ENCODE results near the gene EIF3L.
A peak's percentile ranks its signal among the peaks of the same experiment; 100 is the strongest.
"Not testable (repeated sequence)": the region's sequence is repeated elsewhere in the genome, so short reads cannot be mapped to it uniquely, and the experiment has no call there.

The EIF3L gene

GRCh38 chr22:37849089-37849751 lies at the start of gene EIF3L:
Gene EIF3L (plus strand): TSS chr22:37849419. CDS start chr22:37849450, 31 bp downstream.
- DNase-seq = peak; percentile 84

GRCh38 chr22:37799979-37800378 lies 49.2 kb upstream of the EIF3L start:
- not testable (repeated sequence) for DNase-seq

GRCh38 chr22:37801946-37802309 lies 47.3 kb upstream of the EIF3L start:
- DNase-seq = no peak

- no peak for DNase-seq
These were observed 46.7 kb upstream of the EIF3L start for GRCh38 chr22:37802310-37803194.

GRCh38 chr22:37803195-37803638 lies 46.0 kb upstream of the EIF3L start:
- DNase-seq = no peak

- no peak for DNase-seq
These were observed 45.4 kb upstream of the EIF3L start for GRCh38 chr22:37803639-37804351.

- DNase-seq = no peak
These were observed 44.8 kb upstream of the EIF3L start for GRCh38 chr22:37804352-37804880.

- DNase-seq = peak; percentile 54
These were observed 44.1 kb upstream of the EIF3L start for GRCh38 chr22:37804881-37805809.

GRCh38 chr22:37805810-37806277 lies 43.4 kb upstream of the EIF3L start:
- no peak for DNase-seq

- no peak for DNase-seq
These were observed 42.5 kb upstream of the EIF3L start for GRCh38 chr22:37806409-37807333.

- DNase-seq = peak; percentile 85
These were observed 41.6 kb upstream of the EIF3L start, which contains the start of gene GCAT for GRCh38 chr22:37807410-37808293. Gene GCAT (plus strand): TSS chr22:37807934. CDS start chr22:37807968, 34 bp downstream.

GRCh38 chr22:37808294-37808657 lies 40.9 kb upstream of the EIF3L start:
- no peak for DNase-seq

- no peak for DNase-seq
These were observed 39.4 kb upstream of the EIF3L start for GRCh38 chr22:37809672-37810333.

- DNase-seq = no peak
These were observed 37.4 kb upstream of the EIF3L start for GRCh38 chr22:37811867-37812266.

GRCh38 chr22:37812869-37813678 lies 36.1 kb upstream of the EIF3L start:
- no peak for DNase-seq

GRCh38 chr22:37815593-37815992 lies 33.6 kb upstream of the EIF3L start:
- DNase-seq = no peak

- no peak for DNase-seq
These were observed 32.6 kb upstream of the EIF3L start for GRCh38 chr22:37816543-37817180.

Data from activated CD8-positive, alpha-beta memory T cell treated with anti-CD3 and anti-CD28 coated beads, Interleukin-2, amount 50 U/mL, for 4 hours (primary cell).